Tibial nerve (tissue), 4 donors: ENCODE results near the gene NBPF1.
"Not testable (repeated sequence)": the region's sequence is repeated elsewhere in the genome, so short reads cannot be mapped to it uniquely, and the experiment has no call there.

ENCODE experiments used
- EP300 ChIP-seq, 2 donors: sonication (generic); formaldehyde crosslinking; IDR thresholded peaks; one replicate each; pipeline ENCODE4 v1.6.1; 2017; ENCODE audit warnings: antibody characterized with exemption in 2 of 2, mild to moderate bottlenecking in 1 of 2
- POLR2A ChIP-seq, 2 donors: fragments of 450-650 bp; IDR thresholded peaks; one replicate each; pipeline ENCODE4 v1.6.1; 2017; ENCODE audit warnings: antibody characterized with exemption in 2 of 2, mild to moderate bottlenecking in 2 of 2, moderate library complexity in 2 of 2
- TF ChIP-seq, protein P1 (sequence below), 5 experiments: fragments of 200-600 bp in 3 of 5; fragments of 450-650 bp in 2 of 5; sonication (generic) in 3 of 5; IDR thresholded peaks; one replicate each; pipeline ENCODE4 v1.5.1; 2016 to 2019; ENCODE audit warnings: antibody characterized with exemption in 5 of 5, mild to moderate bottlenecking in 3 of 5, moderate library complexity in 2 of 5

DNA sequence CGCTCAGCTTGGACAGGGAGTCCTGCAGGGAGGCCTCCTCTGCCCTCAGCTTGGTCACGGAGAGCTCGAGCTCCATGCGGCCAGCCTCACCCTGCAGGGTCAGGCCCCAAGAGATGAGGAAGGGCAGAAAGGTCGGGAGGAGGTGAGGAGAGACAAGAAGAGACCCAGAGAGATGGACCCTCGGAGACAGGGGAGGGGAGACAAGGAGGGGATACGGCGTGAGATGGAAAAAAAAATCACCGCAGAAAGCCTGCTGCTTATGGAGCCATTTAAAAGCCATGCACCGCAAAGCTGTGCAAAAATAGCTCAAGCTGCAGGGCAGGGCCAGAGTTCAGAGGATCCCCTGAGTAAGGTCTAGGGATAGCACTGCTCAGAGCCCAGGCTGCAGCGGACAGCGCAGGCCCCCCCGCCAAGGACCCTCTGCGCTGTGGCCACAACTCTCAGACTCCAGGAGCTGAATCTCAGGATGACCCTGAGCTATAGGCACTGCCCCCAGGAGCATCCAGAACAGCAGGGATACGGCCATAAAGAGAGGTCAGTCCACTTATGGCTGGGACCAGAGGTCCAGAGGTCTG is 13.1 kb upstream of the NBPF1 start:
- TF ChIP-seq, protein P1, sequence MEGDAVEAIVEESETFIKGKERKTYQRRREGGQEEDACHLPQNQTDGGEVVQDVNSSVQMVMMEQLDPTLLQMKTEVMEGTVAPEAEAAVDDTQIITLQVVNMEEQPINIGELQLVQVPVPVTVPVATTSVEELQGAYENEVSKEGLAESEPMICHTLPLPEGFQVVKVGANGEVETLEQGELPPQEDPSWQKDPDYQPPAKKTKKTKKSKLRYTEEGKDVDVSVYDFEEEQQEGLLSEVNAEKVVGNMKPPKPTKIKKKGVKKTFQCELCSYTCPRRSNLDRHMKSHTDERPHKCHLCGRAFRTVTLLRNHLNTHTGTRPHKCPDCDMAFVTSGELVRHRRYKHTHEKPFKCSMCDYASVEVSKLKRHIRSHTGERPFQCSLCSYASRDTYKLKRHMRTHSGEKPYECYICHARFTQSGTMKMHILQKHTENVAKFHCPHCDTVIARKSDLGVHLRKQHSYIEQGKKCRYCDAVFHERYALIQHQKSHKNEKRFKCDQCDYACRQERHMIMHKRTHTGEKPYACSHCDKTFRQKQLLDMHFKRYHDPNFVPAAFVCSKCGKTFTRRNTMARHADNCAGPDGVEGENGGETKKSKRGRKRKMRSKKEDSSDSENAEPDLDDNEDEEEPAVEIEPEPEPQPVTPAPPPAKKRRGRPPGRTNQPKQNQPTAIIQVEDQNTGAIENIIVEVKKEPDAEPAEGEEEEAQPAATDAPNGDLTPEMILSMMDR (IDR thresholded peaks at IDR 0.05) = not testable (repeated sequence)
- not testable (repeated sequence) for TF ChIP-seq POLR2A, EP300 (IDR thresholded peaks at IDR 0.05)
